OCI-LY1 (cell line): ENCODE results near the gene HNRNPA3.

ENCODE experiments used
- CTCF ChIP-seq: fragments of 200-600 bp; sonication (generic), shearing (Covaris generic); IDR thresholded peaks from 2 replicates; pipeline ENCODE4 v1.5.1; 2017; ENCODE audit warnings: mild to moderate bottlenecking, antibody characterized with exemption, low read length, moderate library complexity, mixed read lengths
- EZH2 ChIP-seq: fragments of 200-600 bp; sonication (generic), shearing (Covaris generic); IDR thresholded peaks from 2 replicates; pipeline ENCODE4 v1.8.0; 2017; ENCODE audit warnings: borderline replicate concordance, mixed run types, mild to moderate bottlenecking, antibody characterized with exemption, low read length, moderate library complexity, mixed read lengths

- no peak for TF ChIP-seq CTCF
- TF ChIP-seq EZH2 = no peak
Observed at GRCh38 chr2:177264209-177264692, 51.7 kb downstream of the HNRNPA3 start.
